GM18873 (cell line): ENCODE results near the gene DGKI.
A peak's percentile ranks its signal among the peaks of the same experiment; 100 is the strongest.

Experiments
- ATAC-seq: cut with Tn5 transposase; IDR thresholded peaks from one replicate; pipeline ENCODE4 v1.9.1; 2021; ENCODE audit warnings: mild to moderate bottlenecking, moderate library complexity, moderate number of reproducible peaks; ENCODE audit not compliant: unreplicated experiment, low FRiP score

The DGKI gene

DNA sequence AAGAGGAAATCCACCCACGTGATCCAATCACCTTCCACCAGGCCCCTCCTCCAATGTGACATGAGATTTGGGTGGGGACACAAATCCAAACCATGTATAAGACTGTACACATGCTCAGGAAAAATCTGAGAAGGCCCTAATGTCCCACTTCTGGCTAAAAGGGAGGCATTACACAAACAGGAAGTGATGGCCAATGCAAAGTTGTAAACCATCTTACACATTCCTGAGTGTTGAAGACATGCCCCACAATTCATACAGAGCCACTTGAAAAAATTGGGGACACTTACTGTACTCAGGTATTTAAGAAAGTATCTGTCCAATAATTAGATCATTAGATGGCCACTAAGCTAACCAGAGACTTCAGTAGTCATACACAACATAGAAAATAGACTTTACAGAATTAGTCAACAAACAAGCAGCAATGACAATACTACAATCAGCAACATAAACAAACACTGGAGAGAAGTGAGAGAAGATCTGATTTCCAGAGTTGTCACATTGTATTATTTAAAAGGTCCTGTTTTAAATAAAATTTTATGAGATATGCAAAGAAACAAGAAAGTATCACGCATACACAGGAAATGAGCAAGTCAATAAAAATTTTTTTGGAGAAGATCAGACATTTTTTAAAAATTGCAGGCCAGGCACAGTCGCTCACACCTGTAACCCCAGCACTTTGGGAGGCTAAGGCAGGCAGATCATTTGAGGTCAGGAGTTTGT is 143.3 kb downstream of the DGKI start:
- ATAC-seq, result no peak

DNA sequence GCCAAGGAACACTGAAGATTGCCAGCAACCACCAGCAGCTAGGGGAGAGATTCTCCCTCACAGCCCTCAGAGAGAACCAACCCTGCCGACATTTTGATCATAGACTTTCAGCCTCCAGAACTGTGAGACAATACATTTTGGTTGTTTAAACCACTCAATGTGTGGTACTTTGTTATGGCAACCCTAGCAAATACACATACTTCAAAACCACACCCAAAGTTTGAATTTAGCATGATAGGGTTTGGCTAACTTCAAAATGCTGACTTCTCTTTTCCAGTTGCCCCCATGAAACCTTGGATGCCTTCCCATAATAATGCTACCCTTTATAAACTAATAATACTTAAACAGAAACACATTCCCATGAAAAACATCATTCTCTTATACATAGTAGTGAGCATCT is 149.8 kb downstream of the DGKI start:
- no peak for ATAC-seq

DNA sequence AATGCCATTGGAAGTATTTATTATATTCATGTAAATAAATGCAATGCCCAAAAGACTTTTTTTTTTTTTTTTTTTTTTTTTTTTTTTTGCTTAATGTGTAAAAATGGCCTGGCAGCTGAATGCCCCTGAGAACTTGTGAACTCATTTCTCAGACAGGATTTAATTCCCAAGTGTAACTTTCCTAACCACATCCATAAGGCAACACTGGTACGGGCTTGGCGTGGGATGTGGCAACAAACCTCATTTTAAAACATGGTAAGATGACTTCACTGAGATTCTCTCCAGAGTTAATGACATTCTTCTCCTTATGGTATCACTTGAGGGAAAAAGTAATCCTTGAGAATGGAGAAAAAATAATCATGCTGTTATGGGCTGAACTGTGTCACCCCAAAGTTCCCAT is 150.4 kb downstream of the DGKI start:
- ATAC-seq, result no peak

DNA sequence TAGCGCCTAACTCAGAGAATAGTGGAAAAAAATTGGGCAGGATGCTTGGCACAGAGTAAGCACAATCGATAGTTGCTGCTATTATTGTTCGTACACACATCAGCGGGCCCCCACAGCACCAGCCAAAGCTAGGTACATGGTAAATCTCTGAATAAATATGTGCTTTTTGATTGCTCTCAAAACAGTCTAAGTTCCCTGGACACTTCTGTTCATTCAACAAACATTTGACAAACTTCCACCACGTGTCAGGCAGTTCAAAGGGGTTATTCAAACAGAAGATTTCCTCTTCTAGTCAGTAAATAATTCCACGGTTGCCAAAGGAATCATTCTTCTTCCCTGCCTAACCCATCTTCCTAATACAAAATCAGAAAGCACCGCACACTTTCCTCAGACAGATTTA is 150.8 kb downstream of the DGKI start:
- no peak for ATAC-seq

DNA sequence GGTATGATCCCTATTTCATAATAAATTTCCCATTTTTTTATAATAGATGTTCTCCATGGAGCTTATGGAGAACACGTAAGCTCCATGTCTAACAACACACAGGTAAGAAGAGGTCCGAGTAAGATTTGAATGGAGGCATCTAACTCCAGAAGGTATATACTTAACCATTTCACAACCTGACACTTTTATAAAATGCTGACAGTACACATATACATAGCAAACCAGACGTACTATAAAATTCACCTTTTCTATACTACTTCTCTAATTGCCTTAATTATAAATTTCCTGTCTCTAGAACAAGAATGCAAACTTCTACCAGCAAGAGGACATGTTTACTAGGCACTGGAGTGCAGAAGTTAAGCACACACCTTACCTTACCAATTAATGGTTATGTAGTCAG is 151.3 kb downstream of the DGKI start:
- ATAC-seq, result no peak

DNA sequence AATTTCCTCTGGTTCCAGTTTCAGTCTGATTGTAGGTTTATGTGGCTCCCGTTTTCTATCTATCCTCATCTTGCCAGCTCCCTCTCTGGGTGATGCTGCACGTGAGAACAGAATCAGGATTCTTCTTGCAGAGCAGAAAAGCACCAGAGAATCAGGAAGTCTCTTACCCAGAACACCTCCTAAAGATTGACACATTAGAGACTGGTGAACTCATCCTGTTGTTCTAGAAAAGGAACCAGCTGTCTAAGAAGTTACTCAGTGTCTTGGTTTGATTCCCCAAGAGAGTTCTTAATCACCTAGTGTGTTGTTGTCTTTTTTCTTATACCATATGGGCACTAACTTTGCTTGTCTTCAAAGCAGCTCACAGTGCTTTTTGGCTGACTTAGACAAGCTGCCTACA is 152.4 kb downstream of the DGKI start:
- peak; percentile 66 for ATAC-seq

GRCh38 chr7:137692399-137692798 is 154.4 kb downstream of the DGKI start:
- ATAC-seq, result no peak

DNA sequence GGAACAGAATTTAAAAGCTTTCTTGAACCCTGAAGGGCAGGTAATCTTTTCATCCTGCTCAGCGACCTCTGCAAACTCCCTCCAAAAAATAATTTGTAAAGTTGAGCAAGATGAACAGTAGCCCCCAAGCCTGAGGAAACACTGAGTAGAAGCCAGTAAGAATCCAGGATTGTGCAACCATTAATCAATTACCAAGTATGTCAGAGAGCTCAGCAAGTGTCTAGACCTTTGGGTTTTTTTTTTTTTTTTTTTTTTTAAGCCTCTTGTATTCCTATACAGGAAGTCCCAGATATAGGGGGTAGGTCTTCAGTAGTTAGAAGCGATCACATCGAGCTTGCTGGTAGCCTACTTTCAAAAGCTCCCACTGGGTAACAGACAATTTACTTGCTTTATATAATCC is 155.2 kb downstream of the DGKI start:
- no peak for ATAC-seq

GRCh38 chr7:137690635-137691034 is 156.1 kb downstream of the DGKI start:
- no peak for ATAC-seq

DNA sequence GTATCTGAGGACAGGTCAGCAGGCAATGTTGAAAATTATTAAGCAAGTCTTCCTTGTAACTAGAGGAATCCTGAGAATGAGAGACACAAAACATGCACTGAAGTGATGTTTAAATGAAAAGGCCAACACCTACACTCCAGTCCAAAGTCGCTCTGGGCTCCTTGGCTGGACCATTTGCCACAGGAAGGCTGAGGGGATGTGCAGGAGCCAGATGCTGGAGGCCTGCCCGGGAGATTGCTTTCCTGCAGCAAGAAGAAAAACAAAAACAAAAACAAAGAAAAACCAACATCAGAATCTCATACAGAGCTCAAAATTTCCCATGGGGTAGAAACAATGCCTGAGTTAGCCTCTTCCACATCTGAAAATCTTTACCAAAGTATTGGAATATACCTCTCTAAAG is 157.0 kb downstream of the DGKI start:
- no peak for ATAC-seq

DNA sequence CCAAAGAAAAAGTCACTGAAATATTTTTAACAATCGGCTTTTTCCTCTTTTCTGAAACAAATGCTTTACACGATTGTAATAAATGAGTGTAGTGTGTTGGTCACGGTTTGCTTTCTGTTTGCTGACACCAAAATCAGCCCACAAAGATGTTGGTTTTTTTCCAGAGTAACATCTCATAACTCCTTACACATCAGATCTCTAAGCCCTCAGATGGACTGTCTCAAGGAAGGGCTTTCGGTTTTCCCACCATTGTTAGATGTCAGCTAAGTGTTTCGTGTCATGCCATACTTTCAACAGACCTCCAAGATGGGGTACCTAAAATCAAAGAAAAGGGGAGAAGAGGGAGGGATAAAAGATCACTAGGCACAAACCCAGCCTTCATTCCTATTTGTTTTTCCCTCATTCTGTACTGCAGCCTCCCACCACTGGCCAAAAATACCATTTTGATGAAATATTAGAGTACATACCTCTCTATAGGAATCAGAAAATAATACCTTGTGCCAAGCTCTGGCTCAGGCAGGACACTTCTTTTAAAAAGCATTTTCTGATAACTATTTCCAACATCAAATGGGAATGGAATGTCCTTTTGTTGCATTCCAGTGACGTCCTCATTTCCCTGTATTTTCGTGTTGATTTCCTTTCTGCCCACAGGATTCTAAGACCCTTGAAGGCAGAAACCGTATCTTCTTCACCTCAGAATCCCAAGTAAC is 159.1 kb downstream of the DGKI start:
- no peak for ATAC-seq

- no peak for ATAC-seq
Observed at GRCh38 chr7:137685433-137686164, 161.2 kb downstream of the DGKI start.

DNA sequence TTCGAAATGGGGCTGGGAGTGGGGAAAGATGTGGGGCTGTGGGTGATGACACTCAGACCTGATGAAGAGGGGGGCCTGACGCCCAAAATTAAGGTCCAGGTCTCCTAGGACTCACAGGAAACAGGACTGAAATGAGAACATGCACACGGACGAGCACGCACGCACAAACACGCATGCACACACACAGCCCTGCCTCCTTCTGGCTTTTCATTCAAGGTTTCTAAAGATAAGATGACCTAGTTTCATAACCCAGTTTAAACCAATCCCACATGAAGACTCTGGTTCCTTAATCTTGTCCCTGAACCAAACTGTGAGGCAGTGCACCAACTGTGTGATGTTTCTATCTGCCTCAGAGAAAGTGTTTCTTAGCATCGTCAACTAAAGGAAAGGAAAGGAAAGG is 162.0 kb downstream of the DGKI start:
- ATAC-seq, result no peak

DNA sequence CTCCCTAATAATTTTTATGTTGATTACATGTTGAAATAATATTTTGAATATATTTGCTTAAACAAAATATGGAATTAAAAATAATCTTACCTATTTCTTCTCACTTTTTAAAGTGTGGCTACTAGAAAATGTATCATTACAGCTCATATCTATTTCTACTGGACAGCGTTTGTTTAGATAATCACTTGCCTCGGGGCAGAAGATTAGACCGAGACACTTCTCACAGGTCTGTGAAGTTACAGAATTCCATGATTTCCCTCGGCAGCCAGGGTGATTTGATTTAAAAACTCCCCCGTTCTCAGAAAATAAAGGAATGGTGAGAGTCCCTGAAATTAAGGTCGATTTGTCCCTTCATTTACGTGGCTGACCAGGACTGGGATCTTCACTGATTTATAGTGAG is 162.5 kb downstream of the DGKI start:
- ATAC-seq, result no peak

GRCh38 chr7:137682596-137682995 is 164.2 kb downstream of the DGKI start:
- ATAC-seq, result no peak

DNA sequence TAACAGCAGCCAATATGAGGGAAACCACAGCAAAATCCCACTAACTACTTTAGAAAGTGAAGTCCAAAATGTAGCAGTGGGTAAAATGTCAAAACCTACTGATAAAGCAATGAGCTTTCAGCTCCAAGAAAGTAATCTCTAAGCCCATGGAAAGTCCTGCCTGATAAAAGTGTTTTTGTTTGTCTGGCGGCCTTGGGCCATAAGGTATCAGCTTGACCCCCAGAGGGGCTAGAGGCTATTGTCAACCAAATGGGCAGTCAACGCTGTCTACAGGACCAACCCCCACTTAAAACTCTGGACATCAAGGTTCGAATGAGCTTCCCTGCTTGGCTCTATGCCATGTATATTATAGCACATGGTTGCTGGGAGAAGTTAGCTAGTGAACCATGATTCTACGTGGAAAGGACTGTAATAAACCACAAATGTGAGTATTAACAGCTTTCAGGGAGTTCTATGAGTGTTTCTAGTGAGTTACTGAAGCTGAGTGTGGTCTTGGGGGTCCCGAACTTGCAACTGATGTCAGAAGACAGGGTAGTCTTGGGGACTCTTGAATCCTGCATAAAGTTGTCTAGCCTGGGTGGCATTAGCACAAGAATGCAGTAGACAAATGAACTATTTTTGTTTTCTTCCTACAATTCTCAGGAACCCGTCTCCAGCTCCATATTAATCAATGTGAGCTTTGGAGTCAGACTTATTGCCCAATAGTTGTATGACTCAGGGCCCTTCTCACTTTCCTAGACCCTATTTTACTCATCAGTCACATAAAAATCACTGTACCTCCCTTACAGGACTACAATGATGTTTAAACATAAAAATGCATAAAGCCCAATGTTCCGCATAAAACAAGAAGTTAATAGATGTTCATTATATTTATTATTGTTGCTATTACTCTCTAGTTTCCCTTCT is 164.9 kb downstream of the DGKI start:
- ATAC-seq, result no peak

DNA sequence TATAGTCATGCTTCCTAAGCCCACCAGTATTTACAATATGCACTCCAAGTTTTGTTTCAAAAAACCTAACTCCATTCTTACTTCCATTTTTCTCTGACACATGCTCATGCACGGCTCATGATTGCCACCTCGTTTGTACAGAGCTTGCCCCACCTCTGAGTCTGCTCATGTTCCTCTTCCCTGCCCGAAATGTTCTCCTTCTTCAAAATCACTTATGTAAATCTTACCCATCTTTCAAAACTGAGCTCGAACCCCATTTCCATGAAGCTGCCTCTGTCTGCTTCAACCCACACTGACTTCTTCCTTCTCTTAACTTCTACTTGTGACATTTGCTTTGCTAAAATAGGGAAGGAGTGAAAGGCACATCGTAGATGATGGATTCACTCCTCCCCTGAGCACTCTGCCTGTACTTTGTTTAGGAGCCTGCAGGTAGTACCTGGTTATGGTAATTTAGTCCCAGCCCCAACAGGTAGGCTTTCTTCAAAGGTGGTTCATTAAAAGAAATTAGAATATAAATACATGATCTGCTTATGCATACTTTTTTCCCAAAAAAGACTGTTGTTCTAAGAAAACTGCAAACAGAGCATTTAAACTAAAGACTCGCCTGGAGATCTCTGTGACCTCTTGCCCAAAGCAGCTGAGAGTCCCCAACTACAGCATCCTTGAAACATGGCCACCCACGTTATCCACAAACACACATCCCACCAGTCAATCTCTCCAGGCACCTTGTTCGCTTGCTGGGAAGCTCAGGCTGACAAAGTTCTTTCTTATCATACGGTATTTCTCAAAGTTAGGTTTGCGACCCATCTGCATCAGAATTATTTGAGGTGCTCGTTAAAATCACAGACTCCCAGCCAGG is 172.0 kb downstream of the DGKI start:
- no peak for ATAC-seq

DNA sequence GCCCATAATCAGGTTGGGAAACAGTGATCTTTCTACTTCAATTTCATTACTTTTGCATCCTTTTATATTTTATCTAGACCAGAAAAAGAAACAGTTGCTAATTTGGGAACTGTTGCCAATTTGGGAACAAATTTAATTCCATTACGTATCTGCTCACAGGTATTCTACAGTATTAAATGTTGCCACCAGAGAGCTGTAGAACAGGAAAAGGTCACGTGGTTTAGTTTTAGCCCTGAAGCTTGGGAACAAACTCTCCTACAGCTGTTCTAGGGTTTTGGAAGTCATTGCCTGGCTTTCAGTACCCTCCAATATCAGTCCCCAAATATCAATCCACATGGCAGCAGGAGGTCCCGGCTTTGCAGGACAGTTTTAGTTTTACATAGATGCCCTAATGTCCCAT is 172.7 kb downstream of the DGKI start:
- ATAC-seq, result no peak

DNA sequence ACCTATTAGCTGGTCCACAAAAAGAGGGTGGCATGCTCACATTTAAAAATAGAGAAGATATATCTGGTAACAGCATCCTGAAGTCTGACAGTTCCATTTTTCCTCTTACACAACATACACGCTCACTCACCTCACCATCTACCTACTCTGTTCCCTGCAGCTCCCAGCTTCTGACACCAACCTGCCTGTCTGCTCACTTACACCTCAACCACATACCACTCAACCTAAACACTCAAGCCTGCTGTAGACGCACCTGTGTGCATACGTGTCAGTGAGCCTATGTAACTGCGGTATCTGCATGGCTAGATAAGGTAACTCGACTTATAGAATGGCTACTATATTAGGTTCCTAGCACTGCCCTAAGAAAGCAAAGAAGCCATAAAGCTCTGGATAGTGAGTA is 174.9 kb downstream of the DGKI start:
- ATAC-seq, result no peak
